GM18526 (cell line): ENCODE data around the gene ITM2B.

ENCODE experiments used
- POLR2A ChIP-seq: IDR thresholded peaks from 3 replicates; pipeline ENCODE4 v1.6.1; 2011; ENCODE audit not compliant: insufficient read length; ENCODE audit errors: extremely low read depth

The ITM2B gene

DNA sequence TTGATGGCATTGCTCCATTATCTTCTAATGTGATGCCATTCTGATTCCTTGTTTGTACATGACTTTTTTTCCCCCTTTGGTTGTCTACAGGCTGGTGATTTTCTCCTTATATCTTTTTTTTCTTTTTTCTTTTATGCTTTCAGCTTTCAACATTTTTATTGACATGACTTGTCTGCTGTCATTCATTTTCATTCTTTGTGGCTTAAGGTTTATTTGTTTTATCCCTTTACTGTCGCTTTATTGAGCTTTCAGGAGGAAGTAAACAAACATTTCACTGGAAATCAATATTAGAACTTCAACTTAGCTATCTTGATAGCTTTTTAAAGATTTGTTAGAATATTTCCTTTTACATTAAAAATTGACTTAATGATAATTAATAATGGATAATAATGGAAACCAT, 9.7 kb downstream of the ITM2B start:
- no peak for TF ChIP-seq POLR2A

DNA sequence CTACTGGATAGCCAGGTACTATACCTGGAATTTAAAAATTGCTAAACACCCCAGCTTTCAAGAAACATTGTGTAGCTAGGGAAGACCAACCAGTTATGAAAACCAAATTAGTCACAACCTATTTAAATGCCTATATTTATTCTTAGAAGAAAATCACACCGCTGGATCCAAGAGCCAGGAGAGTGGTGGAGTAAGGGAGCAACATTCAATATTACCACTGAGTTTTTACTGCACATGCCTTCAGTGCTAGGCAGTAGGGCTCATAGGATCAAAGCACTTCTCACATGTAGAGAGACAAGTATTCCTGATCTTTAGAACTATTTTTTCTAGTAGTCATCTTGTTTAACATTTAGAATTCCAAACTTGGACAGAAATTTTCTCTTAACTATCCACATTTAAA, 11.2 kb downstream of the ITM2B start:
- TF ChIP-seq POLR2A = no peak

DNA sequence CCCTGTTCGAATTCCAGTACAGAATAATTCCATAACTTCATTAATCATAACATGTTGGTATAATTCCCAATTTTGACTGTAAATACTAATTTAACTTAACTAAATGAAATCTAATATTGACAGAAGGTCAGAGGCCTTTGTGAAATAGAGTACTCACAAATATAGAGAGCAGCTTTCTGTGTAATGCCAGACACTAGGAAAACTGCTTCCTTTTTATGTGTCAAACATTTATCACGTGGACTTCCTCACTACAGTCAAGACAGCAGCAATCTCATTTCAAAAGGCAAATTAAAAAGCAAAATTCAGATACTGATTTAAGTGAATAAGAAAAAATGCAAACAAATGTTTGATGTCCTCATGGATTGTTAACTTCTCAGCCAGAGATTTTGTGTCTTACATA, 13.1 kb downstream of the ITM2B start:
- no peak for TF ChIP-seq POLR2A

DNA sequence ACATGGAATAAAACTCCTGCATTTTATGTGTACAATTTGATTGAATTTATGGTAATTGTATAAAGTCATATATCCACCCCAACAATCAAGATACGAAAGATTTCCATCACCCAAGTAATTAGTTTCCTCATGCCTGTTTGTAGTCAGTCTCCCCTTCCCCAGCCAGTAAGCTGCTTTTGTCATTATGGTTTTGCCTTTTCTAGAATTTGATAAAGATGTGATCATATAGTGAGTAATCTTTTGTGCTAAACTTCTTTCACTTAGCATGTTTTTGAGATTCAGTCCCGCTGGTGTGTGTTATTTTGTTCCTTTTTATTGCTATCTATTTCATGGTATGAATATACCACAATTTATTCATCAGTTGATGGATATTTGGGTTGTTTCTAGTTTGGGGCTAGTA, 16.0 kb downstream of the ITM2B start:
- no peak for TF ChIP-seq POLR2A

DNA sequence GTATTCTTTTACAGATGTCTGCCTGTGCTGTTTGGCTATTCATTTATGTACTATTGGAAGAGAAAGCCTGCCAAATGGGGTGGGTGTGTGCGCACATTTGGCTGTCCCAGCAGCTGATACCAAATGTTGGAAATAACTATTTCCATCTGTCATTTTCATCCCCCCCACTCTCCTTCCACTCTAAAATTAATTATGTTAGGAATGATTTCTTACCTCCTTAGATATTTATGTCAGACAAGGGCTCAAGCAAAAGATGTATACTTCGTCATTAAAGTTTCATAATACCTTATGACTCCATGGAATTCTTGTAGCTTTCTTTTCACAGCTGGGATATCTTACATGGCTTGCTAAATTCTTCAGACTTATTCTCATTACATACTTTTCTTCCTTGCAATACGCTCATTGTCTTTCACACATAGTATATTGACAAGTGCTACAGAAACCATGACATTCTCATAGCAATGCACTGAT, 18.6 kb downstream of the ITM2B start:
- no peak for TF ChIP-seq POLR2A

DNA sequence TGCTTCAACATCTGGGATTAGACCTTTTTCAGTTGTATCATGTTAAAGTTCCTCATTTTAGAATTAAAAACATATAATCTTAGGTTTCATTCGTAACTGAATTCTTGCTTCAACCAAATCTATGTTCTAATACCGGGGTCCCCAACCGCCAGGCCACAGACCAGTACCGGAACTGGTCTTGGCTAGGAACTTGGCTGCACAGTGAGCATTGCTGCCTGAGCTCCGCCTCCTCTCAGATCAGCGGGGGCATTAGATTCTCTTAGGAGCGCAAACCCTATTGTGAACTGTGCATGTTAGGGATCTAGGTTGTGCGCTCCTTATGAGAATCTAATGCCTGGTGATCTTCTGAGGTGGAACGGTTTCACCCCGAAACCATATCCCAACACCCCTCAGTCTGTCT, 19.2 kb downstream of the ITM2B start:
- TF ChIP-seq POLR2A = no peak

DNA sequence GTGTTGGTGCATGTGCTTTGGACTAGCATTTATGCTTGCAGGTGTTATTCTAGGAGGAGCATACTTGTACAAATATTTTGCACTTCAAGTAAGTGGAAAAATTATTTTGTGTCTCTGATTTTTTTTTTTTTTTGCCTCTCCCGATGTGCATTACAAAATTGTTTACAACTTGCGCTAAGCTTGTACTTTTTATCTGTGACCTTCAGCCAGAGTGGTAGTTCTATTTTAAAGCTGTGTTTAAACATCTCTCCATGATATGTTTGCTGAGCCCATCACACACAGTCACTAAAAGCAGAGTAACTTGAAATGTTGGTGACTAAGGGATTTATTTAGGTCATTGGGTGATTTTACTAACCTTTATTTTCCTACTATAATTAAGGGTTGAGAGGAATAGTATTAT, 20.8 kb downstream of the ITM2B start:
- no peak for TF ChIP-seq POLR2A

DNA sequence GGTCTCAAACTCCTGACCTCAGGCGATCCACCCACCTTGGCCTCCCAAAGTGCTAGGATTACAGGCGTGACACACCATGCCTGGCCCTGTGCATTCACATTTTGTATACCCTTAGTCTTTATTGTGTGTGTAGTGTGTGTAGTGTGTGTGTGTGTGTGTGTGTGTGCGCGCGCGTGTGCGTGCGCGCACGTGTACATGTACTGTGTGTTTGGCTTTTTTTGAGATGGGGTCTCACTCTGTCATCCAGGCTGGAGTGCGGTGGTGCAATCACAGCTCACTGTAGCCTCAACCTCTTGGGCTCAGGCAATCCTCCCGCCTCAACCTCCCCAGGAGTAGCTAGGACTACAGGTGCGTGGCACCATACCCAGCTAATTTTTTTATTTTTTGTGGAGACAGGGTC, 22.1 kb downstream of the ITM2B start:
- TF ChIP-seq POLR2A = no peak

DNA sequence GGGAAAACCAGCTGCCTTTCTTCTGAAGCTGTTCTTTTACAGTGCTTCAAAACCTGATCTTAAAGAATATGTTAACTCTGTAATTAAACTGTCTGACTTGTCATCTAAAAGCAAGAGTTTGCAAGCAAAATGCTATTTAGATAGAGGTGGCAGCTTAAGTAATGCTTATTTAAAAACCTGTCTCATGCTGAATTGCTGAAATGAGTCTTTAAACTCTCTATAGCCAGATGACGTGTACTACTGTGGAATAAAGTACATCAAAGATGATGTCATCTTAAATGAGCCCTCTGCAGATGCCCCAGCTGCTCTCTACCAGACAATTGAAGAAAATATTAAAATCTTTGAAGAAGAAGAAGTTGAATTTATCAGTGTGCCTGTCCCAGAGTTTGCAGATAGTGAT, 22.9 kb downstream of the ITM2B start:
- TF ChIP-seq POLR2A = no peak

DNA sequence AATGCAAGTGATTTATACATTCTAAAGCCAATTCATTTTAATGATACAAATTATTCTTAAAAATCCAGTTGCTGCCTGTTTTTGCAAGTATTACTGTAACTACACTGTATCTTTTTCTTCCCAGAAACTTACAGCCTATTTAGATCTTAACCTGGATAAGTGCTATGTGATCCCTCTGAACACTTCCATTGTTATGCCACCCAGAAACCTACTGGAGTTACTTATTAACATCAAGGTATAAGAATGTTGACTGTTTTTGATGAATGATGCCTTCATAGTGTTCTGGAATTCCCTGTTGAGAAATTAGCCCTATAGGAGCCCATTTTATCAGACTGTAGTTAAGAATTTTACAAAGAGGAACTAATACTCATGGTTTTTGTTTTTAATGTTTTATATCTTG, 25.0 kb downstream of the ITM2B start:
- TF ChIP-seq POLR2A = no peak

DNA sequence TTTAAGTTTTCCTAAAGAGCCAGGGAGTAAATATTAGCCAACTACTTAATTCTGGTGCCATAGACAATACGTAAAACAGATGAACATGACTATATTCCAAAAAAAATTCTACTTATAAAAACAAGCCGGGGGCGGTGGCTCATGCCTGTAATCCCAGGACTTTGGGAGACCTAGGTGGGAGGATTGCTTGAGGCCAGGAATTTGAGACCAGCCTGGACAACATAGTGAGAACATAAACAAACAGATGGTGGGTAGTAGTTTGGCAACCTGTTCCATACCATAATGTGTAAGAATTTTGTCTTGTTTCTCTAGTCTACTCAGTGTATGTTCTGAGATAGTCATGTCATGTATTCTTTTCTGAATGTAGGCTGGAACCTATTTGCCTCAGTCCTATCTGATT, 25.4 kb downstream of the ITM2B start:
- TF ChIP-seq POLR2A = no peak

DNA sequence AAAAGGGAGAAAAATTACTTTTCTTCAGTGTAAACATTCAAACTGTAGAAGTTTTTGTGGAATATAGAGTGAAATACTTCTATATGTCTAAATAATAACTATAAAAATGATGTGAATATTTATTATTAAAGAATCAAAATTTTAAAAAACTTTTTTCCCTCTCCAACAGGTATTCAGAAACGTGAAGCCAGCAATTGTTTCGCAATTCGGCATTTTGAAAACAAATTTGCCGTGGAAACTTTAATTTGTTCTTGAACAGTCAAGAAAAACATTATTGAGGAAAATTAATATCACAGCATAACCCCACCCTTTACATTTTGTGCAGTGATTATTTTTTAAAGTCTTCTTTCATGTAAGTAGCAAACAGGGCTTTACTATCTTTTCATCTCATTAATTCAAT, 28.0 kb downstream of the ITM2B start:
- TF ChIP-seq POLR2A = no peak

DNA sequence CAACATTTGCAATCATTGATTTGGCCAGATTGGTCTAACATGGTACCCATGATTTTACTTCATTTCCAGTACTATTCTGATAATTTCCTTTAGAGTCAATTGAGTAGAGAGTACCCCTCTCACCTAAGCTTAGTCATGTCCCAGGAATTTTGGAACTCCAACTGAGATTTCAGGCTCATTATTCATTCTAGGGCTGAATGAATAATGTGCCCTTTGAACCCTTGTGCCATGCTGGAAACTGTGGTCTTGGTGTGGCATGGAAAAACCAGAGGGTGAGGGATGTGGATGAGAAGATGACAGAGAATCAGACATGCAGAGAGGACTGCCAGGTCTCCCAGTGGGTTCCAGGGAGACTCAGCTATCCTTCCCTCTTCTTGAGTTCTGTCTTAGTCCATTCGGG, 30.2 kb downstream of the ITM2B start:
- no peak for TF ChIP-seq POLR2A

DNA sequence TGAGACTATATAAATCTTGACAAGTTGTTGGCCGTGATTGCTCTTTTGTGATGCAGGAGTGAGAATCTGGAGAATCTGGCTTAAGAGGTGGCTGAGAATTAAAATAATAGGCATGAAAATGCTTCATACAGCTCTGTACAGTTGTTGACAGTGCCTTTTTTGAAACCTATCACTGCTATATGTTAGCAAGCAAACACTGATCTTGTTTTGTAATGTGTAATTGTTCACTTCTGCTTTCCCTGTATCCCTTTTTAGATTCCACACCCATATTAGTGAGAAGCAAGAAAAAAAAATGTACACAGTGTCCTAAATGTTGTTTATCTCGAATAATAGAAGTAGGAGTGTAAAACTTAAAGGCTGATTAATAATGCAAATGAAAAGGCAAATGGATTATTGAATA, 31.1 kb downstream of the ITM2B start:
- no peak for TF ChIP-seq POLR2A

DNA sequence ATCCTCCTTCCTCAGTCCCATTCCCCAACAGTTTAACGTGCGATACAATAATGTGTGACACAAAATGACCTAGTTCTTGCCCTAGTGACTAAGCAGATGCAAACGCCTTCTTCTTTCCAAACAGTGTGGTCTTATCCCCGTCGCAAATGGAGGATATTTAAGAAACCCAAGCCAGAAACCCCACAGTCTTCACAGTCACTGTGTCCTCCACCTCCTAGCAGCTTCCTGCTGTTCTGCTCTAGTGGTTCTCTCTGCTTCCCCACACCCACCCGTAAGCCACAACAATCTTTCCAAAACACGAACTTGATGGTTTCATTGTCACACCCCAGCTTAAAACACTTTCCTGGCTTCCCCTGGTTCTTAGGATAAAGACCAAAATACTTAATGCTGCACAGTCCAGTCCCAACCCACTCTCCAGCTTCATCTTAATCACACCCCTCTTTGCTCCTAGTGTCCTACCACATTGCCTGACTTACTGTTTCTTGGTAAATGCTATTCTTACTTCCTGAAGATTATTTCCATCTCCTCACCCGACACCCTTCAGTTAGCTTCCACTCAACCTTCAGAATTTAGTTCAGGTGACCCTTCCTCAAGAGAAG, 32.3 kb downstream of the ITM2B start:
- TF ChIP-seq POLR2A = no peak

DNA sequence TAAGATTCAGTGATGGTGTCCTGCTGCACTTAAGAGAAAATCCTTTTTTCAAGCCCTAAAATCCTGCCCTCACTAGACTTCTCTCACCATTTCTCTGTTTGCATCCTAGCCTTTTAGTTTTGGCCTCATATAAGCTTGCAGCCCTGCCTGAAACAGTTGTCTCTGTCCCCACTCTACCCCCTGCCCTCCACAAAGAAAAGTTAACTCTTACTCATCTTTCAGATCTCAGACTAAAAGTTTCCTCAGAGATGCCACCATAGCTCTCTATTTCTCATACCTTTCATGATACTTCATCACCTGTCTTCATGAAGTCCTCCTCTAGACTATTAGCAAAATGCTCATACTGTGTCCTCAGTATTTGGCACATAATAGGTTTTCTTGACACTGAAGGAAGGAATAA, 33.1 kb downstream of the ITM2B start:
- TF ChIP-seq POLR2A = no peak
